Adrenal gland (tissue), 12 donors: Measurements from ENCODE around the gene NCCRP1. TPM values are rescaled to one million over a fixed set of nuclear protein-coding genes. Genes with fewer than 3 reads are reported as not detected.

Experiments
- DNase-seq, 7 donors: peaks; one replicate each; pipeline ENCODE4 v3.0.0-alpha.2; 2019 to 2020
- H3K27ac ChIP-seq, 5 donors: fragments of 200-600 bp; sonication (generic) in 4 of 5; 1 replicate in 3 of 5; 2 replicates in 2 of 5; pipeline versions ENCODE4 v1.5.1 to v1.8.0; 2016 to 2020; ENCODE audit warnings: mild to moderate bottlenecking in 1 of 5
- H3K27me3 ChIP-seq: fragments of 200-600 bp; 2 replicates; pipeline ENCODE4 v1.8.0; 2021
- H3K36me3 ChIP-seq, 2 donors: fragments of 200-600 bp; replicated peaks in 1 of 2; 1 replicate in 1 of 2; 2 replicates in 1 of 2; pipeline versions ENCODE4 v1.5.1 to v1.8.0; 2018 to 2022
- H3K4me1 ChIP-seq, 2 donors: fragments of 200-600 bp; replicated peaks in 1 of 2; 1 replicate in 1 of 2; 2 replicates in 1 of 2; pipeline versions ENCODE4 v1.5.1 to v1.8.0; 2018 to 2021
- H3K4me3 ChIP-seq, 4 donors: fragments of 200-600 bp; sonication (generic) in 3 of 4; one replicate each; pipeline ENCODE4 v1.5.1; 2016 to 2018
- H3K9me3 ChIP-seq, 3 donors: fragments of 200-600 bp; sonication (generic) in 1 of 3; replicated peaks in 1 of 3; 1 replicate in 2 of 3; 2 replicates in 1 of 3; pipeline versions ENCODE4 v1.5.1 to v1.8.0; 2016 to 2021
- POLR2A ChIP-seq, 2 donors: fragments of 450-650 bp; IDR thresholded peaks; one replicate each; pipeline ENCODE4 v1.6.1; 2017; ENCODE audit warnings: antibody characterized with exemption in 2 of 2, mild to moderate bottlenecking in 2 of 2, moderate library complexity in 1 of 2
- WGBS, 4 donors: extraction: QIAGEN DNeasy Blood & Tissue Kit in 2 of 4; methylation state at CpG; one replicate each; pipeline versions ENCODE4 v1.1.5 to v1.1.7; 2013 to 2017; 5-methylcytosine and 5-hydroxymethylcytosine counted together
- intact Hi-C, 2 donors: fragments of 100-400 bp; cut with DNase I; formaldehyde crosslinking; loops; one replicate each; pipeline versions ENCODE4 v1.14.1 to v1.15.0; 2022 to 2023
- polyA plus RNA-seq, 3 donors: library from polyadenylated mRNA; stranded (reverse); fragments of 200-250 nt in 2 of 3; fragments of 350-450 nt in 1 of 3; fragmentation: Illumina TruSeq in 1 of 3; extraction: RNeasy Lipid Tissue Mini Kit (QIAGEN cat#74804) in 1 of 3; gene quantifications; one replicate each; pipeline ENCODE4 v1.2.3, GENCODE V29; 2013 to 2014
- total RNA-seq, 9 donors: library from RNA; depleted of rRNA in 4 of 9; stranded (reverse); fragments of >200 nt in 4 of 9; fragments of 120-200 nt in 1 of 9; fragmentation: NEBNext Ultra II Directional in 1 of 9; extraction: Animal tissue kit (Norgen Biotek cat#: 25700) in 1 of 9; gene quantifications; one replicate each; pipeline versions ENCODE4 v1.1.0 to v1.2.4, GENCODE V29; 2013 to 2023
- TF ChIP-seq, protein P1 (sequence below), 6 experiments: fragments of 450-650 bp in 4 of 6; fragments of 200-600 bp in 2 of 6; sonication (generic) in 1 of 6; IDR thresholded peaks; 1 replicate in 5 of 6; 2 replicates in 1 of 6; pipeline versions ENCODE4 v1.5.1 to v1.8.0; 2016 to 2021; ENCODE audit warnings: antibody characterized with exemption in 6 of 6, mild to moderate bottlenecking in 2 of 6, moderate library complexity in 1 of 6
- donor health status: healthy with polysubstance abuse.
- donor health status: Bipolar disorder and iron deficiency.
- donor health status: DM: yes; HTN: yes; CAD: no.
- donor health status: DM: no; HTN: no; CAD: no.
- donor health status: DM: no; HTN: no; CAD: no.
- donor health status: DM: yes; HTN: yes; CAD: no.

NCCRP1 gene
- total and polyA plus RNA-seq, 12 donors, result 0.10 to 0.78 (median 0.11) TPM; not detected in 7

DNA sequence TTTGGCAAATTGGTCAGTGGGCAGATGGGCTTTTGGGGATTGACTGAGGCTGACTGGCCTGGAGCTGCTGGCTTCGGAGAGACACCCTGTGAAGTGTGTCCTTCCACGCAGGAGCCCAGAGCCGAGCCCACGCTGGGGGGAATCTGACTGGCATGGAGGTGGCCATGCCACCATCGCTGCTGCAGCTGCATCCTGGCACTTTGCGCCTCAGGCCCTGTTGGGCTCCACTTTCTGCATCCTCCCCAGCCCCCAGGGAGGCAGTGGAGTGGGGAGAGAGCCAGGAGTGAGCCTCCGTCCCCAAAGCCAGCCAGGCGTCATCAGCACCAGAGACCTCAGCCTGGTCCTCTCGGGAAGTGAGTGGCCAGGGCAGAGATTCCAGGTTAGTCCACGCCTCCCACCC lies 17.0 kb upstream of the NCCRP1 start:
- H3K4me3 ChIP-seq, result no peak overlapping the region
- no peaks in the 10 kb centered on the region for H3K9me3 ChIP-seq
- H3K27me3 ChIP-seq, result no peaks in the 10 kb centered on the region
- H3K27ac ChIP-seq, result no peak overlapping the region
- TF ChIP-seq, protein P1, sequence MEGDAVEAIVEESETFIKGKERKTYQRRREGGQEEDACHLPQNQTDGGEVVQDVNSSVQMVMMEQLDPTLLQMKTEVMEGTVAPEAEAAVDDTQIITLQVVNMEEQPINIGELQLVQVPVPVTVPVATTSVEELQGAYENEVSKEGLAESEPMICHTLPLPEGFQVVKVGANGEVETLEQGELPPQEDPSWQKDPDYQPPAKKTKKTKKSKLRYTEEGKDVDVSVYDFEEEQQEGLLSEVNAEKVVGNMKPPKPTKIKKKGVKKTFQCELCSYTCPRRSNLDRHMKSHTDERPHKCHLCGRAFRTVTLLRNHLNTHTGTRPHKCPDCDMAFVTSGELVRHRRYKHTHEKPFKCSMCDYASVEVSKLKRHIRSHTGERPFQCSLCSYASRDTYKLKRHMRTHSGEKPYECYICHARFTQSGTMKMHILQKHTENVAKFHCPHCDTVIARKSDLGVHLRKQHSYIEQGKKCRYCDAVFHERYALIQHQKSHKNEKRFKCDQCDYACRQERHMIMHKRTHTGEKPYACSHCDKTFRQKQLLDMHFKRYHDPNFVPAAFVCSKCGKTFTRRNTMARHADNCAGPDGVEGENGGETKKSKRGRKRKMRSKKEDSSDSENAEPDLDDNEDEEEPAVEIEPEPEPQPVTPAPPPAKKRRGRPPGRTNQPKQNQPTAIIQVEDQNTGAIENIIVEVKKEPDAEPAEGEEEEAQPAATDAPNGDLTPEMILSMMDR (IDR thresholded peaks at IDR 0.05), result no peak
- TF ChIP-seq POLR2A (IDR thresholded peaks at IDR 0.05), result no peak
- WGBS, 4 donors, result 92 to 100% (median 96%) methylated on average over 1 to 10 of the region's 10 CpGs
- H3K4me1 ChIP-seq, result no peaks in the 10 kb centered on the region
- DNase-seq, result no peak
- H3K36me3 ChIP-seq, result peaks cover 0 to 33% of the 10 kb centered on the region in 2 donors
- intact Hi-C loops, result no loop called here

DNA sequence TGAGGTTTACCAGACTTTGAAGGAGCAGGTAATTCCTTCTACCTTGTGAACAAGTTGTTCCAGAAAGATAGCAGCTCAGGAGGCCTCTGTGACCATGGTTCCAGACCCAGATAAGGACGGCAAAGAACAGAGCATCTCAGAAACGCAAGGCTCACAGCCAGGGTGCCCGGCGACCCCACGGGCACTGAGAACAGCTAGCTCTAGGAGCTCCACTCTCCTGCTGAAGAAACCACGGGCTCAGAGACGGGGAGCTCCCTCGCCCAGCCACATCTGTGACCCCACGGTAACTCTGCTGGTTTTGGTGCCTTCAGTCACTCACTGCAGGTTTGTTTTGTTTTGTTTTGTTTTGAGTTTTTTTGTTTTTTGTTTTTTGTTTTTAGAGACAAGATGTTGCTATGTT lies 16.0 kb upstream of the NCCRP1 start:
- Histone ChIP-seq H3K36me3 (peaks cover 0 to 23% of the 10 kb centered on the region in 2 donors), H3K9me3 (no peaks in the 10 kb centered on the region), H3K27me3 (no peaks in the 10 kb centered on the region), H3K4me3 (no peak overlapping the region), H3K4me1 (no peaks in the 10 kb centered on the region), H3K27ac (no peak overlapping the region)
- WGBS, 4 donors, result 75 to 85% (median 82%) methylated on average over 8 to 9 of the region's 9 CpGs
- TF ChIP-seq, protein P1 (IDR thresholded peaks at IDR 0.05), result no peak
- no peak for TF ChIP-seq POLR2A (IDR thresholded peaks at IDR 0.05)
- intact Hi-C loops, result no loop called here
- DNase-seq, result no peak

DNA sequence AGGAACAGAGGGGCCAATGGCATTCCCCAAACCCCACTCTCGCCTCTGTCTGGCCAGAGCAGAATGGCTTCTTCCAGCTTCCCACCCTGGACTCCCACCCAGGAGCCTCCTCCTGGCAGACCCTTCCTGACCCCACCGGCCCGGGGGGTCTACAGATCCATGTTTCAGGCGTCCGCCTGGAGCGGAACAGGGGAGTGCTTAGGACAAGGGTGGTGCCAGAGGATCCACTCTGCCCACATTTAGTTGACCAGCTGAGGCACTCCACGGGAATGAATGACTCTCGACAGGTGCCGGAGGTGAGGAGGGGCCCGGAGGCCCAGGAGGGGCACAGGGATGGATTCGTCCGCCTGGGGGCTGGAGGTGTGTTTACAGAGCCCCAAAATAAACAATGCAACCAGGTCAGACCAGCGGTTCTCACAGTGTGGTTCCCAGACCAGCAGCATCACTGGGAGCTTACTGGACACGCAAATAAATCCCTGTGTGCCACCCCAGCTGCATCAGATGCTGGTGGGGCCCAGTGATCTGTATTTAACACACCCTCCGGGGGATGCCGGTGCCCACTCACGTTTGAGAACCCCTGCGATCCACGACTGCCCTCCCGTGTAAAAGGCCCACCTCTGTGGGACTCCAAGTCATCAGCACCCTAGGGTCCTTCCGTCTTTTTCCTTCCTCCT lies 15.1 kb upstream of the NCCRP1 start:
- H3K36me3 ChIP-seq, result peaks cover 0 to 17% of the 10 kb centered on the region in 2 donors
- WGBS, 4 donors, result 74 to 84% (median 80%) methylated on average over 14 to 21 of the region's 21 CpGs
- TF ChIP-seq, protein P1 (IDR thresholded peaks at IDR 0.05), result no peak
- no peak for TF ChIP-seq POLR2A (IDR thresholded peaks at IDR 0.05)
- DNase-seq, result no peak
- intact Hi-C loops, result no loop called here
- no peak overlapping the region for H3K27ac ChIP-seq
- no peak overlapping the region for H3K4me3 ChIP-seq
- H3K9me3 ChIP-seq, result no peaks in the 10 kb centered on the region
- H3K4me1 ChIP-seq, result no peaks in the 10 kb centered on the region
- no peaks in the 10 kb centered on the region for H3K27me3 ChIP-seq

DNA sequence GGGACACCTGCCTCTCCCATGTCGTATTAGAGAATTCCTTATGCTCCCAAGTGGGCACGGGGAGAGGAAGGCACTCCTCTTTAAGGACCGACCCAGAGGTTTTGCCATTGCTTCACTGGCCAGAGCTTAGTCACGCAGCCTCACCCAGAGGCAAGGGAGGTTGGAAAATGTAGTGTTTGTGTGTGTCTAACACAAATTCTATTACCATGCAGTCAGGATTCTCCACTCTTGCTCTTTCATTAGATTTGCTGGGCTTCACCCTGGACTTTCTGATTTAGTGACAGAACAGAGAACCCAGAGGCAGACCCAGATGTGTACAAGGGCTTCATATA lies 14.6 kb upstream of the NCCRP1 start:
- DNase-seq, result no peak
- WGBS, 4 donors, result 68 to 80% (median 76%) methylated on average over 4 of the region's 4 CpGs

More for the DNA sequence above, 14.6 kb upstream of the NCCRP1 start:
- no peak for TF ChIP-seq POLR2A (IDR thresholded peaks at IDR 0.05)
- TF ChIP-seq, protein P1 (IDR thresholded peaks at IDR 0.05), result no peak
- H3K27ac ChIP-seq, result no peak overlapping the region
- intact Hi-C loops, result no loop called here
- H3K27me3 ChIP-seq, result no peaks in the 10 kb centered on the region
- H3K9me3 ChIP-seq, result no peaks in the 10 kb centered on the region
- H3K4me1 ChIP-seq, result no peaks in the 10 kb centered on the region
- no peak overlapping the region for H3K4me3 ChIP-seq
- peaks cover 0 to 12% of the 10 kb centered on the region in 2 donors for H3K36me3 ChIP-seq
